HEK293 (cell line): Measurements from ENCODE around the gene UNC80.

ENCODE experiments used
- CTCF ChIP-seq: fragments of 450-650 bp; formaldehyde crosslinking; IDR thresholded peaks from 2 replicates; pipeline ENCODE4 v1.5.1; 2016; ENCODE audit warnings: missing biosample characterization, missing genetic modification characterization
- PATZ1 ChIP-seq: fragments of 450-650 bp; formaldehyde crosslinking; IDR thresholded peaks from 2 replicates; pipeline ENCODE4 v1.5.1; 2016; ENCODE audit warnings: missing biosample characterization, missing genetic modification characterization
- SCRT2 ChIP-seq: fragments of 450-650 bp; formaldehyde crosslinking; IDR thresholded peaks from 2 replicates; pipeline ENCODE4 v1.5.1; 2016; ENCODE audit warnings: missing biosample characterization, missing genetic modification characterization
- SP2 ChIP-seq: fragments of 450-650 bp; formaldehyde crosslinking; IDR thresholded peaks from 2 replicates; pipeline ENCODE4 v1.5.1; 2016; ENCODE audit warnings: missing biosample characterization, missing genetic modification characterization
- ZNF24 ChIP-seq: fragments of 450-650 bp; formaldehyde crosslinking; IDR thresholded peaks from 2 replicates; pipeline ENCODE4 v1.5.1; 2016; ENCODE audit warnings: missing biosample characterization, missing genetic modification characterization
- ZNF274 ChIP-seq, 2 experiments: fragments of 200-500 bp in 1 of 2; fragments of 450-650 bp in 1 of 2; sonication (Bioruptor generic) in 1 of 2; formaldehyde crosslinking in 1 of 2; IDR thresholded peaks; 2 replicates each; pipeline versions ENCODE4 v1.5.1 to v1.6.1; 2014 to 2016; ENCODE audit warnings: borderline replicate concordance in 1 of 2, inconsistent platforms in 1 of 2, low read length in 1 of 2, missing biosample characterization in 1 of 2, missing genetic modification characterization in 1 of 2
- ZNF423 ChIP-seq: fragments of 450-650 bp; formaldehyde crosslinking; IDR thresholded peaks from 2 replicates; pipeline ENCODE4 v1.5.1; 2016; ENCODE audit warnings: missing biosample characterization, missing genetic modification characterization
- ZNF488 ChIP-seq: fragments of 450-650 bp; formaldehyde crosslinking; IDR thresholded peaks from 2 replicates; pipeline ENCODE4 v1.5.1; 2016; ENCODE audit warnings: missing biosample characterization, missing genetic modification characterization
- ZNF510 ChIP-seq: fragments of 450-650 bp; formaldehyde crosslinking; IDR thresholded peaks from 2 replicates; pipeline ENCODE4 v1.5.1; 2018; ENCODE audit warnings: mild to moderate bottlenecking, missing genetic modification characterization, missing biosample characterization; ENCODE audit not compliant: insufficient replicate concordance
- ZNF514 ChIP-seq: fragments of 450-650 bp; formaldehyde crosslinking; IDR thresholded peaks from 2 replicates; pipeline ENCODE4 v1.5.1; 2016; ENCODE audit warnings: missing biosample characterization, missing genetic modification characterization
- ZNF530 ChIP-seq: fragments of 450-650 bp; formaldehyde crosslinking; IDR thresholded peaks from 2 replicates; pipeline ENCODE4 v1.5.1; 2016; ENCODE audit warnings: low read depth, missing biosample characterization, missing genetic modification characterization
- ZSCAN18 ChIP-seq: fragments of 450-650 bp; formaldehyde crosslinking; IDR thresholded peaks from 2 replicates; pipeline ENCODE4 v1.5.1; 2016; ENCODE audit warnings: missing biosample characterization, missing genetic modification characterization

- TF ChIP-seq SCRT2 (tag by site-specific recombination) (no peak), CTCF (tag by site-specific recombination) (no peak), SP2 (tag by site-specific recombination) (no peak), ZNF274 (IDR thresholded peaks at IDR 0.05; ENCODE audit: low read length) (no peak), ZNF274 (tag by site-specific recombination; IDR thresholded peaks at IDR 0.05; ENCODE audit: borderline replicate concordance) (no peak), ZNF423 (no peak), ZNF488 (no peak), ZNF514 (tag by site-specific recombination) (no peak), ZNF530 (tag by site-specific recombination) (no peak), ZNF510 (tag by site-specific recombination) (no peak), PATZ1 (tag by site-specific recombination) (no peak), ZNF24 (tag by site-specific recombination) (no peak), ZSCAN18 (tag by site-specific recombination) (no peak)
These were observed 52.8 kb downstream of the UNC80 start for GRCh38 chr2:209824391-209824790.
